ENCODE measurements around the gene STX11. TPM values are rescaled to one million over a fixed set of nuclear protein-coding genes. Genes with fewer than 3 reads are reported as not detected.
"Not testable (repeated sequence)": the region's sequence is repeated elsewhere in the genome, so short reads cannot be mapped to it uniquely, and the experiment has no call there.

The STX11 gene
- total RNA-seq, 1 experiment from 2014 or later = 0.69 TPM

DNA sequence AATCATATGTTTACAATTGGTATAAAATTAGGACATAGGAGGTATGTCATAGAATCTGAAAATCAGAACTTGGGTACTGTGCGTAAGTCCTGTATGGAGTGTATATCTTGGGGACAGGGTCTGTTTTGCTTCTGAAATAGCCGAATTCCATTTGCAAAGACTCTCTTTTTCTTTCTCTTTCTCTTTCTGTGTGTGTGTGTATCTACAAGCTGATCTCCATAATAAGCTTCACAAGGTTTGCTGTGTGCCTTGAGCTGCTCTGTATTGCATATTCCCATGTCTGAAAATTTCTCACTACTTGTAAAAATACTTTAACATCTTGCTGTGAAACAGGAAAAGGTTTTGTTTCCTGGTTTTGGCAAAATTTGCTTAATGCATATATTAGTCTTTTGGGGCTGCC is 29.5 kb downstream of the STX11 start:
- Histone ChIP-seq H3K9ac (ENCODE audit: low read length) (no peak overlapping the region), H3K4me3 (replicated peaks in 1 of 2; ENCODE audit: low read depth in 1 of 2, low read length in 2 of 2) (no peak overlapping the region), H3K4me2 (ENCODE audit: low read length) (no peak overlapping the region), H3K27ac (ENCODE audit: low read depth, low read length) (no peak overlapping the region), H3K27me3 (ENCODE audit: insufficient read depth, low read length) (no peaks in the 10 kb centered on the region), H3K9me2 (ENCODE audit: insufficient read depth) (no peaks in the 10 kb centered on the region), H3K9me3 (ENCODE audit: control insufficient read depth in 1 of 2, insufficient read depth in 1 of 2, low read depth in 1 of 2, low read length in 2 of 2) (no peaks in the 10 kb centered on the region), H4K20me1 (ENCODE audit: insufficient read depth) (no peaks in the 10 kb centered on the region), H3K79me2 (ENCODE audit: insufficient read depth, low read length) (no peaks in the 10 kb centered on the region), H2AFZ (ENCODE audit: low read depth, low read length, poor library complexity, severe bottlenecking) (no peak overlapping the region), H3K36me3 (ENCODE audit: control insufficient read depth in 1 of 2, insufficient read depth in 2 of 2, low read length in 2 of 2) (no peaks in the 10 kb centered on the region), H3K4me1 (ENCODE audit: control insufficient read depth in 1 of 2, insufficient read depth in 2 of 2, low read length in 2 of 2) (no peaks in the 10 kb centered on the region)
- no TSS peak for BruUV-seq (replicated peaks)
- DNase-seq (ENCODE audit: low read depth, low spot score) = no peak
- ATAC-seq = no peak
- intact Hi-C loops (cut with micrococcal nuclease) = no loop called here
- ChIA-PET RAD21 (ENCODE audit: low non-redundant PET in 1 of 2, low total read pairs in 2 of 2, uncharacterized antibody in 2 of 2, unreplicated experiment in 2 of 2) (no interaction called here), POLR2A (no interaction called here), CTCF (no interaction called here)
- TF ChIP-seq EZH2phosphoT487 (IDR thresholded peaks at IDR 0.05; ENCODE audit: borderline replicate concordance) = no peak
- TF ChIP-seq TCF7L2 (IDR thresholded peaks at IDR 0.05; ENCODE audit: borderline replicate concordance, extremely low read depth, insufficient read depth, insufficient read length) = no peak
- TF ChIP-seq FOSL1 (IDR thresholded peaks at IDR 0.05; ENCODE audit: low read depth) = no peak
- no peak for TF ChIP-seq EZH2 (IDR thresholded peaks at IDR 0.05)
- TF ChIP-seq ATF3 (IDR thresholded peaks at IDR 0.05) = no peak
- TF ChIP-seq ZFX (IDR thresholded peaks at IDR 0.05) = no peak
- no peak for TF ChIP-seq ELF1 (IDR thresholded peaks at IDR 0.05; ENCODE audit: borderline replicate concordance, low read depth)
- no peak for TF ChIP-seq CEBPB (IDR thresholded peaks at IDR 0.05; ENCODE audit: low read depth)
- no peak for TF ChIP-seq YY1 (IDR thresholded peaks at IDR 0.05; ENCODE audit: extremely low read depth, insufficient replicate concordance, low read depth, low read length)
- TF ChIP-seq SRF (IDR thresholded peaks at IDR 0.05; ENCODE audit: low read depth) = no peak
- TF ChIP-seq SIN3A (IDR thresholded peaks at IDR 0.05; ENCODE audit: low read depth) = no peak
- no peak for TF ChIP-seq JUND (IDR thresholded peaks at IDR 0.05)

DNA sequence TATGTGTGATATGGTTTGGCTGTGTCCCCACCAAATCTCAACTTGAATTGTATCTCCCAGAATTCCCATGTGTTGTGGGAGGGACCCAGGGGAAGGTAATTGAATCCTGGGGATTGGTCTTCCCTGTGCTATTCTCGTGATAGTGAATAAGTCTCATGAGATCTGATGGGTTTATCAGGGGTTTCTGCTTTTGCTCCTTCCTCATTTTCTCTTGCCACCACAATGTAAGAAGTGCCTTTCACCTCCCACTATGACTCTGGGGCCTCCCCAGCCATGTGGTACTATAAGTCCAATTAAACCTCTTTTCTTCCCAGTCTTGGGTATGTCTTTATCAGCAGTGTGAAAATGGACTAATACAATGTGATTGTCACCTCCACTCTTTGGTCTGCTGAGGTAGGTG is 30.0 kb downstream of the STX11 start:
- RAD21 ChIA-PET (ENCODE audit: low non-redundant PET in 1 of 2, low total read pairs in 2 of 2, uncharacterized antibody in 2 of 2, unreplicated experiment in 2 of 2); intact Hi-C loops (cut with micrococcal nuclease); POLR2A ChIA-PET: not testable (repeated sequence)

More for the DNA sequence above, 30.0 kb downstream of the STX11 start:
- H3K4me1 ChIP-seq (ENCODE audit: control insufficient read depth in 1 of 2, insufficient read depth in 2 of 2, low read length in 2 of 2); CTCF ChIA-PET; ATAC-seq; H3K27me3 ChIP-seq (ENCODE audit: insufficient read depth, low read length); H3K9me3 ChIP-seq (ENCODE audit: control insufficient read depth in 1 of 2, insufficient read depth in 1 of 2, low read depth in 1 of 2, low read length in 2 of 2); H3K27ac ChIP-seq (ENCODE audit: low read depth, low read length); H4K20me1 ChIP-seq (ENCODE audit: insufficient read depth); BruUV-seq (replicated peaks); DNase-seq (ENCODE audit: low read depth, low spot score); H3K4me3 ChIP-seq (replicated peaks in 1 of 2; ENCODE audit: low read depth in 1 of 2, low read length in 2 of 2); H3K79me2 ChIP-seq (ENCODE audit: insufficient read depth, low read length); H3K4me2 ChIP-seq (ENCODE audit: low read length); H3K9me2 ChIP-seq (ENCODE audit: insufficient read depth); H3K9ac ChIP-seq (ENCODE audit: low read length); H3K36me3 ChIP-seq (ENCODE audit: control insufficient read depth in 1 of 2, insufficient read depth in 2 of 2, low read length in 2 of 2); H2AFZ ChIP-seq (ENCODE audit: low read depth, low read length, poor library complexity, severe bottlenecking): not testable (repeated sequence)
